Suprapubic skin (tissue), 4 donors: ENCODE data around the gene QSOX1.

Experiments used
- EP300 ChIP-seq: sonication (generic); formaldehyde crosslinking; IDR thresholded peaks from one replicate; pipeline ENCODE4 v1.6.1; 2017; ENCODE audit warnings: antibody characterized with exemption
- POLR2A ChIP-seq, 2 donors: fragments of 450-650 bp; IDR thresholded peaks; one replicate each; pipeline ENCODE4 v1.6.1; 2017; ENCODE audit warnings: antibody characterized with exemption in 2 of 2, mild to moderate bottlenecking in 2 of 2, moderate library complexity in 2 of 2
- POLR2AphosphoS5 ChIP-seq, 3 donors: sonication (generic); formaldehyde crosslinking; IDR thresholded peaks; one replicate each; pipeline ENCODE4 v1.6.1; 2017; ENCODE audit warnings: antibody characterized with exemption in 3 of 3
- TF ChIP-seq, protein P1 (sequence below), 2 donors: fragments of 200-600 bp in 1 of 2; fragments of 450-650 bp in 1 of 2; sonication (generic) in 1 of 2; IDR thresholded peaks; one replicate each; pipeline ENCODE4 v1.5.1; 2016 to 2019; ENCODE audit warnings: antibody characterized with exemption in 2 of 2, mild to moderate bottlenecking in 1 of 2, moderate library complexity in 1 of 2

DNA sequence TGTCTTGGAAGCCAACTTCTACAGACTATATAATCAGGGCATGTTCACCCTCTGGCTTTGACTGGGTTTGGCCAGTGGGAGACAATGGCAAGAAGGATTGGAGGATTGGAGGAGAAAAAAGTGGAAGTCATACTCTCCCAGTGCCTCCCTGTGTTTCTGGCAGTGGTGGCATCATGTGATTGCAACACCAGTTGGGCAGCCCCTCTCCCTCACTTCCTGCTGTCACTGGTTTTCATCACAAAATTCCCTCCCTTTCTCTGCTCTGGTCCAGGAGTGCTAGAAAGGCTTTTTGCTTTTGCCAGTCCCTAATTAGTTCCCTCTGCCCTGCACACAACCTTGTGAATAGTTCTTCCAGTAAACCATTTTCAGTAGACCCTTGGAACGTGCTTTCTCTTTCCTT lies 3.7 kb upstream of the QSOX1 start:
- no peak for TF ChIP-seq EP300
- TF ChIP-seq, protein P1, sequence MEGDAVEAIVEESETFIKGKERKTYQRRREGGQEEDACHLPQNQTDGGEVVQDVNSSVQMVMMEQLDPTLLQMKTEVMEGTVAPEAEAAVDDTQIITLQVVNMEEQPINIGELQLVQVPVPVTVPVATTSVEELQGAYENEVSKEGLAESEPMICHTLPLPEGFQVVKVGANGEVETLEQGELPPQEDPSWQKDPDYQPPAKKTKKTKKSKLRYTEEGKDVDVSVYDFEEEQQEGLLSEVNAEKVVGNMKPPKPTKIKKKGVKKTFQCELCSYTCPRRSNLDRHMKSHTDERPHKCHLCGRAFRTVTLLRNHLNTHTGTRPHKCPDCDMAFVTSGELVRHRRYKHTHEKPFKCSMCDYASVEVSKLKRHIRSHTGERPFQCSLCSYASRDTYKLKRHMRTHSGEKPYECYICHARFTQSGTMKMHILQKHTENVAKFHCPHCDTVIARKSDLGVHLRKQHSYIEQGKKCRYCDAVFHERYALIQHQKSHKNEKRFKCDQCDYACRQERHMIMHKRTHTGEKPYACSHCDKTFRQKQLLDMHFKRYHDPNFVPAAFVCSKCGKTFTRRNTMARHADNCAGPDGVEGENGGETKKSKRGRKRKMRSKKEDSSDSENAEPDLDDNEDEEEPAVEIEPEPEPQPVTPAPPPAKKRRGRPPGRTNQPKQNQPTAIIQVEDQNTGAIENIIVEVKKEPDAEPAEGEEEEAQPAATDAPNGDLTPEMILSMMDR (IDR thresholded peaks at IDR 0.05), result no peak
- TF ChIP-seq POLR2A (IDR thresholded peaks at IDR 0.05), result no peak
- TF ChIP-seq POLR2AphosphoS5 (IDR thresholded peaks at IDR 0.05), result no peak
